HG03439 (cell line): ENCODE results near the gene DMRTA2.

ENCODE experiments used
- ATAC-seq: cut with Tn5 transposase; IDR thresholded peaks from one replicate; pipeline ENCODE4 v1.9.1; 2021; ENCODE audit warnings: mild to moderate bottlenecking, moderate library complexity; ENCODE audit not compliant: unreplicated experiment

The DMRTA2 gene

DNA sequence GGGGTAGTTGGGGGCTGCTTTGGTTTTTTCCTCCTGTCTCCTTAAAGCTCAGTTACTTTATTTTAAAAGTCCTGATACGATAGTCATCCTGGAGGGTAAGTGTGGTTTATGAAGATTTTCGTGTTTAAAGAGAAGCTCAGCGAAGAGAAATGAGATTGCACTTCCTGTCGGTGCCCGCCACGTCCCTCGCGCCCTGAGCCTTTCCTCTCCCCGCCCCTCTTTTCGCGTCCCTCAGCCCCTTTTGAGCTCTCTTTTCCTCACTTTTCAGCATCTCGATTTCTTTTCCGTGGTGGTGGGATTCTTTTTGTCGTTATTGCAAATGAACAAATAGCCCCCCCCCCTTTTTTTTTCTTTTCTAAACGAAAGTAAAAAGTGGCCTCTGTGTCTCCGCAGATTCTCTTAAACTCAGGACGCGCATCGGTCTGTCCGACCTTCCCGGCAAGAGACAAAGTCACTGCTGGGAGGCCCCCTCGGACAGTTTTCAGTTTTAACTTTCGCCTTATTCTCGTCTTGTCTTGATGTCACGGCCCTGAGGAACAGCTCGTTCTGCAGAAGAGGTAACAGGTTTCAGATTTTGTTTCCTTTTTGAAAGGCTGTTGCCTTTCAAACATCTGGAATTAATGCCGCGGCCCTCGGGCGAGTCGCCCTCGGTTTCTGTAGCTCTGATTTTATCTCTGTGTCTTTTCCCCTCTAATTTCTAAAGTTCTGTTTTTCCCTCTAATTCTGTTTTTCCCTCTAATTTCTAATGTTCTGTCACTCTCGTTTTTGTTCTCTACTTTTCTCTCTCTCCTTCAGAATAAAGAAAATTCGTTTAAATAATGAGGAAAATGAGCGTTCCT is 1.0 kb upstream of the DMRTA2 start:
- ATAC-seq = no peak

DNA sequence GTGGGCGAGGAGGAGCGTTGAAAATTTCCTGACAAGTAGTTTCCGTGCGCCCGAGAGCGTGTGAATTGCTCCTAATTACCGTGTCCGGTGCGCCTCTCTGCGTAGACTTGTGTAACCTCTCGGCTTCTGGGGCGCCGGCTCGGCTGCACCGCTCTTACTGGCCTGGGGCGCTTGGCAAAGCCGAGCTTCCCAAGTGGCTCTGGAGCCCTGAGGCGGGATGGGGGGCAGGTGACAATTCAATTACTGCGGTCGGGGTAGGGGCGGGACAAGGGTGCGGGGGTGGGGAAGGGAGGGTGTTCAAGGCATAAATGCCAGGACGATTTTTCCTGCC is 392 bp upstream of the DMRTA2 start:
- ATAC-seq = no peak

DNA sequence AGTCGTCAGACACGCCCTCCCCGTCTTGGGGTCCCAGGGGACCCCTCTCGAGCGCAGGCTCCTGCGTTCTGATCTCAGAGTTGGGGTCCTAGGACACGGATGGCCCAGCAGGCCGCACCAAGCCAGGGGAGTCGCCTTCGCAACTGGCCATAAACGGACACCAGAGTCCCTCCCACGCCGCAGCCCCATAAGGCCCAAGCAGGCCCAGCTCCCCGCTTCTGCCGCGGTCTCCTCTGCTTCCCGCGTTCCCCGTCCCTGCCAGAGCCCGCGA is 633 bp downstream of the DMRTA2 start:
- ATAC-seq = no peak

DNA sequence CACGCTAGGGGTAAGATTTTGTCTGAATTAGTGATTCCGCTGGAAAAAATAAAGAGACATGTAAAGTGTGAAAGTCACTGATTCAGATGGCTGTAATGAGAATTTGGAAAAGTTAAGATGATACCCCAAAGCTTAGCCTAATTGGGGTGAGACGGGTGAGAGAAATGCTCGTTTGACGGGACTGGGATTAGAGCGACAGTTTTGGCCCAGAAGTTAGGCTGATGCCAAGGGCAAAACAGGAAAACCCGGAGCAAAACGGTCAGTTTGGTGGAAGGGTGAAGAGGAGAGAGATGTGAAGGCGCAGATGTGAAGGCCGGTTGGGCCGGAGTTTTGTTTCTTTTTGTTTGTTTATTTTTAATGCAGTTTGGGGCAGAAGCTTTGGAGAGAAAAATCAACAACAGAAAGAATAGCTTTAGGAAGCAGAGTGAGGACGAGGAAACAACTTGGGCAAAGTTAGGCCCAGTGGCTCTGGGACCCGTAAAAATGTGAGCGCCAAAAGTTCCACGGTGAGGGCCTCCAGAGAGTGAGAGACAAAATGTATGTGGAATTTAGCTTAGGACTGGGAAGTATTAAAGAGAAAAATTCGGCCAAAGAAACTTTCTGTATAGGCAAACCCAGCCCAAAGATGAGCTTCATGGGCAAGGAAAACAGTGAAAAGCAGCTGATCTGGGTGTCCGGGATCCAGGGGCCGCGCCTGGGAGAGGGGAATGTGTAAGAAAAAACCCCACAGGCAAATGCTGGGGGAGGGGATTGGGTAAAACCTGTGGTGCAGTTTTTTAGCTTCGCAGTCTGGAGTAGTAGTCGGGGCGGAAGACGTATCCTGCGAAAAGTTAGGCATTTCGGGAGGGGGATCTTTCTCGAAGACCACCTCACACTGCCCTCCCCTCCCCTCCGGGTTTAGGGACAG is 1.2 kb downstream of the DMRTA2 start:
- ATAC-seq = no peak

DNA sequence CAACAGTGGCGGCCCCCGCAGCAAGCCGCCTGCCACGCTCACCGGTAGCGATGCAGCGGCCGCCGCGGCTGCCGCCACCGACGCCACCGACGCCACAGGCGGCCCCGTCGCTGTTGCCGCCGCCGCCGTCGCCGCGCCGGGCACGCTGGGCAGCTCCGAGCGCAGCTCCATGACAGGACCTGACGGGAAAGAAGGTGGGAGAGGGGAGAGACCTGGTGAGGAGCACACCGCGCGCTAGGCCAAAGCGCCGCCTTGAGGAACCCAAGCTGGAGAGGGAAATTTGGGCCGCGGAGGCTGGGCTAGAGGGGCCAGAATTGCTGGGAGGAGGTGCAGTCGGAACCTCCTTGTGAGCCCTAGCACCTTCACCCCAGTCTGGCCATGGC is 1.9 kb downstream of the DMRTA2 start:
- ATAC-seq = no peak

DNA sequence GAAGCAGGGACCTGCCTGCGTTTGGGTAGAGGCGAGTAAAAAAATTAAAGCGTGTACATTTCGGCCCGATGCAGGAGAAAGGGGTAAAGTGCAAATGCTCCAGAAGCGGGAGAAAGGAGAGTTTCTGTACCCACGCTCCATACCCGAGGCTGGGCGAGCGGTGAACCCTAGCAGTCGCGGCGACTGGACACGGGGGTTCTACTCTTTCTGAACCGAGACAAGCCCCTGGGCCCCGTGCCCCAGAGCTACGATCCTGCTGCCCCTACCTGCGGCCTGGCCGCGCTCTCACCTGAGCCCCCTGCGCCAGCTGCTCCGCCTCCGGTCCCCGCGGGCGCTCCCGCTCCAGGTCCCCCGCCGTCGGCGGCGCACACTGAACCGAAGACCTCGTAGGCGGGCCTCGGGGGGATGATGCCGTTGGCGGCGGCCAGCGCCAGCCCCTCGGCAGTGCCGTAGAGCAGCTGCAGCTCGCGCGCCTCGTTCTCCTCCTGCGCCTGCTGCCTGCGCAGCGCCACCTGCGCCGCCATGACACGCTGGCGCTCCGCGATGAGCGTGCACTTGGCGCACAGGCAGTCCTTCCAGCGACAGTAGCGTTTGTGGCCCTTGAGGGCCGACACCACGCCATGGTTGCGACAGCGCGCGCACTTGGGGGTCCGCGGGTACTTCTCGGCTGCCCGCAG is 2.4 kb downstream of the DMRTA2 start:
- ATAC-seq = no peak

DNA sequence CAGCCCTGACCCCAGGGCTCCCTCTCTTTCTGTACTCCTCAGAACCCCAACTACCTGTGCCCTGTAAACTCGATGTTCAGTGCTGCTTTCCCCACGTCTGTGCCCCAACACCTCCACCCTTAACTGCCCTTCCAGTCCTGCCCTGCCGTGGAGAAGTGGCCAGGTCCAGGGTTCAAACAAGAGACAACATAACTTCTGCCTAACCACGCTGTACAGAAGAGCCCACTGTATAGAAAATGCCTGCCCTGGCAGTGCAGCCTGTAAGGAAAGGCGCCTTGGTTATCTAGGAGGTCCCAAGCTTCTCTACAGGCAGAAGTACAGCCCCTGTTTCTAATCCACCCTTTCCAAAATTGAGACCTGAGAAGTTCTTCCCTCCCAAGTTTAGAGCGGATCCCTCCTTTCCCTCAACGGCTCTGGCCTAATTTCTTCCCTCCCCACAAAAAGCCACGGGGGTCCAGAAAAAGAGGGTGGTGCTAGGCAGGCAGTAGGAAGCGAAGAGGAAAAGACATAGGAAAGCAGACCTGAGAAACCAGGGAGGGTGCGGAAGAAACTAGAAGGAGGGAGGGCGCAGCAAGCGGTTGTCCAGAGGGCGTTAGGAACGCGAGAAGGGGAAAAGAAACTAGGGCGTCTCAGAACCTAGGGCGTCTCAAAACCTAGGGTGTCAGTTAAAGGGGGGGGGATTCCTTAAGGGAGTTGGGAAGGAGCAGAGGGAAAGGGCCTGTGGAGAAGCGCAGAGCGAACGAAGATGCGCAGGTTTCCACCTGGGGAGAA is 3.2 kb downstream of the DMRTA2 start:
- ATAC-seq = no peak

DNA sequence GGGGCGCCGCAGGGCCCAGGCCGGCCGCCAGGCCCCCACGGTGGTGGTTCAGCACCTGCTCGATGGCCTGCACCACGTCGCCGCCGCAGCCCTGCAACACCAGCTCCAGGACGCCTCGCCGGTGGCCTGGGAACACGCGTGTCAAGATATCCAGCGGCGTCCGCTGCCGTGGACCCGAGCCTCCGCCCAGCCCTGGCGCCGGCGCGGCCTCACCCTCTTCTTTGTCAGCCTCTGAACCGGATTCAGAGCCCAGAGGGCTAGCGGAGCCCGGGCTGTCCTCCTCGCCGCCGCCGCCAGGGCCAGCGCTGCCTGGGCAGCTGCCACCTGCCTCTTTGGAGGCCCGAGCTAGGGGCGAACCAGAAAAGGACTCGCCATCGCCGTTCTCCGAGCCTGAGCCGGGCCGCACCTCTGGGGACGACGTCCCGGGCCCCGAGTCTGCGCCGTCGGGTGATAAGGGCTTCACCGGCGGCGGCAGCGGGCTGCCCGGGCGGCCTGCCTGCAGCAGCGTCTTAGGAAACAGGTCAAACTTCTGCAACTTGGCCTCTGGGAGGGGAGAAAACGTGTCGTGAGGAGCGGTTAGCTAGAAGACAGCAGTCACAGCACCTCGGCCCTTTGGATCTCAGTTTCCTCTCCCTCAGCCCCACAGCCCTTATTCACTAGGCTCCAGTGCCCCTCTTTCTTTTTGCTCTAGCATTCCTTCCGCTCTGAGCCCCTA is 3.9 kb downstream of the DMRTA2 start:
- no peak for ATAC-seq

DNA sequence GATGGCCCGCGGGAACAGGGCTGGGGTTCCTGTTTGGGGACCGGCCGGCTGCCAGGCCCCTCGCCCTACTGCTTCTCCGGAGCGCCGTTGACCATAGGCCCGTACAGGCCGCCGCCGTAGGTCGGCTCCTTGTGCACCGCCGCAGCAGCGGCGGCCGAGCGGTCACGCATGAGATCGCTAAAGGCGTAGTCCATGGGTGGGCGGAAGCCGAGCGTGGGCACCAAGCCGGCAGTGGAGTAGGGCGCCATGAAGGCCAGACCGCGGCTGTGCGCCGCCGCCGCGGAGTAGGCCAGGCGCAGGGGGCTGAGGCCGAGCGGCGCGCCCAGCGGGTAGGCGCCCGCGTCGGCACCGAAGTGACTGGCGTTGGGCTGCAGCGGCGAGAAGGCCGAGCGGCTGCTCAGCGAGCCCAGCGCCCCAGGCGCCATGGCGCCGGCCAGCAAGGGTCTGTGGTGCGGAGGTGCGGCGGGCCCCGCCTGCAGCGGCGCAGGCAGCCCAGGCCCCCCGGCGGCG is 4.6 kb downstream of the DMRTA2 start:
- ATAC-seq = no peak

DNA sequence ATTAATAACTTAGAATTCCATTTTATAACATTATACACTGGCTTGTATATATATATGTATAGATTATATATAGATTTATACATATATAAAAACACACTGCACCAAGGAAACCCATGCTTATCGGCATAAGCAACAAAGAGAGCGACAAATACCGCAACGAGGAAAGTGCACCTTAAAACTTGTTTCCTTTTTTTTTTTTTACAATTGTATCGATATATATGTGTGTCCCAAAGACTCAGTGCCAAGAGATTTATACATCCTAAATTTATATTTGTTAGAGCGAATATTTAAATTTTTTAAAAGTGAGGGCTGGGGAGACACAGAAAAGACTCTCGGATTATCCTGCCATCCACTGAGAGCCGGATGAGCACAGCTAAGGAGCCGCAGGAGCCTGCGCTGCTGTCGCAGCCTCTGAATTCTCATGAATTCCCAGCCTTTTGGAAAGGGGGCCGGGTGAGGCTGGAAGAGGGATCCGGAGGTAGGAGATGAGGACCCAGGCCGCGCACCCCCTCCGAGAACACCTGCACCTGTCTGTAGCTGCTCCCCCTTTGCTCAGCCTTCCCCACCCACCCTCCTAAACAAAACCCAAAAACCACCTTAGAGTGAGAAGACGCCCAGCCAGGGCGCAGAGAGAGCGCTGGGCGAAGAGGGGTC is 5.2 kb downstream of the DMRTA2 start:
- no peak for ATAC-seq

DNA sequence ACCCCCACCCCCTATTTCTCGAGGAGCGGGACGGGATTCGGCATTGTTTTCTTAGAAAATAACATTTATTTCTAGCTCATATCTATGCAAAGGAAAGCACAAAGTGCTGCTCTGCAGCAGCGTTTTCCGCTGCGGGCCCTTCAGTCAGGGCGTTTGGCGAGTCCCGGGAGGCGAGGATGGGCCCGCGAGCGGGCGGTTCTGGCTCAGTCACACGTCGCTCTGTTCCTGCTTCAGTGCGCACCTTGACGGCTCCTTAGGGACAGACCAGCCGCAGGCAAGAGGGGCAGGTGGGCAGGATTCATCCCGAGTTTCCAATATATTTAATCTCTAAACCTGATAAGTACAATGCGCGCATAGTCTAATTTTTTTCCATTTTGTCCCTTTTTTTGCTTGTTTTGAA is 5.7 kb downstream of the DMRTA2 start:
- no peak for ATAC-seq

DNA sequence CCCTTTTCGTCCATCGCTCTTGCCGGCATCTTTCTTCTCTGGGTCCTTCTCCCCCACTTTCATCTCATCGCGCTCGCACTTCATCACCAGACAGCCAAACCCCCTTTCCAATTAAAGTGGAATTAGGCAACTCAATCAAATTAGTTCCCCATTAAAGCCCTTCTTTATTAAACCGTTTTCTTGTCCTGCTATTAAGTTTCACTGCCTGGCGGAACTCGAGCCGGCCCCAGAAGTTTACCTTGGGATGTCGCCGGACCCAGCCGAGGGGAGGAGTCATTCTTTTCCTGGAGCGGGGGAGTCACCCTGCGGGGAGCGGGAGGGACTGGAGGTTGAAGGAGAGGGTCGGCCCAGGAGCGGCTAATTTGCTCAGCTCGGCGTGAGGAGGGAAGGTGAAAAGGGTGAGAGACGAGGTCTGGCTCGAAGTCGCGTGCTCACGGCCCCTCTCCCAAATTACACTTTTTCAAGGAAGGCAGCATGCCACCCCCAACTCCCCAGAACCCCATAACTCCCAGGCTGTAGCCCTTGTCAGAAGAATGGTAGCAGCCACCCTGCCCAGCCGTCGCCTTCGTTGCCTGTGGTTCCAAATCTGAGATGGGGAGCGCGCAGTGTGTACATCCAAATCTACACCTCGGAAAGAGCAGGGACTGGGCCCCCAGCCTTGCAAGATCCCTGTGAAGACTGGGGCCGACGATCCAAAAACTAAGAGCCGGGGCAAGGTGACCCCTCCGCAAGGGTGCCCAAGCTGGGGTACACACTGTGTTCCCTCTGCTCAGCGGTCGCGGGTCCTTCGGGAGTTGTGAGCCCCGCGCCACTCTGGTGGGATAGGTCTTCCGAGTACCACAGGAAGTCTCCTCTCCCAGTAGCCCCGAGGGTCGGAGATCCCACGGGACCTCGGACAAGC is 6.4 kb downstream of the DMRTA2 start:
- ATAC-seq = no peak

DNA sequence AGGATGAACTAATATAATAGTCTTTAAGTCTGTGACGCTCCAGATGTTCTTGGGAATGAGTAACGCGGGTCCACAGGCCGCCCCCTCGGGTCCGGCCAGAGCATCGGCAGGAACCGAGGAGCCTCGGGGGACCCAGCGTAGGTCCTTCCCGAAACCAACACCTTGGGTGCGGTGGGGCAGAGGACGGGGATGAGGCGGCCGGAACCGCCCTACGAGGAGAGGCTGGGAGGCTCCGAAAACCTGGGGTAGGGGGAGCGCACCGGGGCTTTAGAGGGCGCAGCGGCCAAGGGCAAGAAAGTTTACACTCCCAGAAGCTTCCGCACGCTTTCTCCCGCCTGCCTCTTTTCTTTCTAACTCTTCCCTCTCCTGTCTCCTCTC is 7.1 kb downstream of the DMRTA2 start:
- ATAC-seq = no peak

DNA sequence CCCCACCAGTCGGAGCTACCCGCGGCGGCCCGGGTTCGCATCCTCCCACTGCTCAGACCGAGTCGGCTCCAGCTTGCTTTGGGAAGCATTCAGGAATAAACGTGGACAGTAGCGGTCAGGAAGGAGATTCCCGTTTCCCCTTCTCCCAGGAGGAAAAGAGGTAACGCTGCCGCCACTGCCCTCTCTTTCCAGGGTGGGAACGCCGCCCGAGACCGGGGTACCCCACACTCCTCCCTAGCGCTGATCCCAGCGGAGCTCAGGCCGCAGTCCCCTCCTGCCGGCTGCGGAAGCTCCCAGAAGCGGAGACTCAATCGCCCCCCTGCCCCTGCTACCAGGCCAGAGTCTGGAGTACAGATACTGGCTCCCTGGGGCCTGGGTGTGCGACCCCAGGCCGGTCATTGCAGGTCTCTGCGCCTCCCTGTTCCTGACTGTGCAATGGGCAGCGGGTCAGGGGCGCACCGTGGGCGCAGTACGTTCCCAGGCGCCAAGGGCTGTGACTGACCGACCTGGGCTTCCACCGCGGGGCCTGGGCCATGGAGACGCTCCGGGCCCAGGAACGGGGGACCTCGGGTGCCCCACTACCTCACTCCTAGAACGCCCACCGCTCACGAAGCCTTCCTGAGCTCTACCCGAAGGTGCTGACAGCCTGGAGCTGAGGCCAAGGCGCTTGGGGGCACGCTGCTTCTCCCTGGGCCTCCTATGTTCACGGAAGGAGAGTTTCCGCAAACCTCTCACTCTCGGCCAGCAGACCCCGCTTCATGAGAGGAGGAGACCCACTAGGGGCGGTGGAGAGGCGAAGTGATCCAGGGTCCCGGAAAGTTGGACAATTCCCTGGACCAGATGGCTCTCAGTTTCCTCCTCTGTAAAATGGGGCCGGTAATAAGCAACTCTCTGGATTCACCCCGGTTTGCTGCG is 7.8 kb downstream of the DMRTA2 start:
- no peak for ATAC-seq

DNA sequence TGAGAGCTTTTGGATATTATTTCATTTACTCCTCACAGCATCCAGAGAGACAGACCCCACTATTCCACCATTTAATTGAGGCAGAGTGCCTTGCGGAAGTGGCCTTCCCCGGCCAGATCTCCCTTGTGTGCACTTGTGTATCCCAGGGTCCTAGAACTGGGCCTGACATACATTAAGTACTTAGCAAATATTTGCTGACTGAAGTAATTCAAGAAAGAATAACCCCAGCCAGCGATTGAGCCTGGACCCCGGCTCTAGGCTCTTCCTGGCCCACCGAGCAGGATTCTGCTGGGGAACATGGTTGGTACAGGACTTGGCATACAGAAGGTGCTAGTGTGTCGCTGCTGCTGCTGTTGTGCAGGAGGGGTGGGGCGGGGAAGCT is 8.4 kb downstream of the DMRTA2 start:
- ATAC-seq = no peak

DNA sequence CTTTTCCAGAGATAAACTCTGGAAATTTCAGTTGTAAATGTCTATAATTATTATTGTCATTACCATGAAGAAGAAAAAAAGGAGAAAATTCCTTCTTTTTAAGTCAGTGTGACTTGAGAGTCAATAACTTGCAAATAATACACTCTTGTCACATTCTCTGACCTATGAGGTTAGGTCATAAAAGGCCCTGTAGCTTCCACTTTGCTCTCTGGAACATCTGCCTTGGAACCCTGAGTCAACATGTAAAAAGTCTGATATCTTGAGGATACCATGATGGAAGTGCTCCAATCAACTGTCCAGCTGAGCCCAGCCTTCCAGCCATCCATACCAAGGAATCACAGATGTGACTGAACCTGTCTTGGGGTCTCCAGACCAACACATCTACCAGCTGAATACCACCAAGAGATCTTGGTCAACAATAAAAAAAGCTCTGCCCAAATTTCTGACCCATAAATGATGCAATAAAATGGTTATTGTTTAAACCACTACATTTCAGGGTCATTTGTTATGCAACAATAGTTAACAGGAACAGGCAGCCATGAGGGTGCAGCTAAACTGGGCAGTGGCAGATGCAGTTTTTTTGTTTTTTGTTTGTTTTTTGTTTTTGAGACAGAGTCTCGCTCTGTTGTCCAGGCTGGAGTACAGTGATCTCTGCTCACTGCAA is 10.3 kb downstream of the DMRTA2 start:
- ATAC-seq = no peak

DNA sequence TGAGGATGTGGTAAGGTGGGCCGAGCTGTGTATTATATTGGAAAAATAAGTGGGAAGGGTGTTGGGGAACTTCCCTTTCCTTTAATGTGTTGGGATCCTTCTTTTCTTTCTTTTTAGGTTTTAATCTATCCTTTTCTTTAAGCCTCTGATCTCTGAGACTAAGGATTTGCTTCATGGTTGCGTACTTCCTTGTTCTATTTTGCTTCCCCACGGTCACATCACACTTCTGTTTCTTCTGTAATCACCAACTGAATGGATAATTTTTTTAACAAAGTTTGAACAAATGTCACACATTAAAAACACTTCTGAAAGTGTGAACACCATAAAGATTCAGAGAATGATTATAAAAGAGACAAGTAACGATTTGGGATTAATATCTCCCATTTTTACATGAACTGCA is 17.4 kb downstream of the DMRTA2 start:
- no peak for ATAC-seq
